MV-4-11 (cell line): ENCODE results near the gene OR10P1.
A peak's percentile ranks its signal among the peaks of the same experiment; 100 is the strongest.
"Not testable (repeated sequence)": the region's sequence is repeated elsewhere in the genome, so short reads cannot be mapped to it uniquely, and the experiment has no call there.

Experiments
- DNase-seq: peaks from one replicate; lab custom pipeline; 2025; lab: John Stamatoyannopoulos, UW

Gene OR10P1, protein sequence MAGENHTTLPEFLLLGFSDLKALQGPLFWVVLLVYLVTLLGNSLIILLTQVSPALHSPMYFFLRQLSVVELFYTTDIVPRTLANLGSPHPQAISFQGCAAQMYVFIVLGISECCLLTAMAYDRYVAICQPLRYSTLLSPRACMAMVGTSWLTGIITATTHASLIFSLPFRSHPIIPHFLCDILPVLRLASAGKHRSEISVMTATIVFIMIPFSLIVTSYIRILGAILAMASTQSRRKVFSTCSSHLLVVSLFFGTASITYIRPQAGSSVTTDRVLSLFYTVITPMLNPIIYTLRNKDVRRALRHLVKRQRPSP

GRCh38 chr12:55636853-55637252 is at the start of gene OR10P1:
TSS of gene OR10P1 (plus strand) at chr12:55636892. CDS start at chr12:55636892, 0 bp downstream.
- no peak for DNase-seq

DNA sequence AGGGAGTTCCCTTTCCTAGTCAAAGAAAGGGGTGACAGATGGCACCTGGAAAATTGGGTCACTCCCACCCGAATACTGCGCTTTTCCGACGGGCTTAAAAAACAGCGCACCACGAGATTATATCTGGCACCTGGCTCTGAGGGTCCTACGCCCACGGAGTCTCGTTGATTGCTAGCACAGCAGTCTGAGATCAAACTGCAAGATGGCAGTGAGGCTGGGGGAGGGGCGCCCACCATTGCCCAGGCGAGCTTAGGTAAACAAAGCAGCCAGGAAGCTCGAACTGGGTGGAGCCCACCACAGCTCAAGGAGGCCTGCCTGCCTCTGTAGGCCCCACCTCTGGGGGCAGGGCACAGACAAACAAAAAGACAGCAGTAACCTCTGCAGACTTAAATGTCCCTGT is 46.5 kb upstream of the OR10P1 start:
- not testable (repeated sequence) for DNase-seq

- DNase-seq = peak; percentile 50
Observed at GRCh38 chr12:55607821-55608594, 28.7 kb upstream of the OR10P1 start.

DNA sequence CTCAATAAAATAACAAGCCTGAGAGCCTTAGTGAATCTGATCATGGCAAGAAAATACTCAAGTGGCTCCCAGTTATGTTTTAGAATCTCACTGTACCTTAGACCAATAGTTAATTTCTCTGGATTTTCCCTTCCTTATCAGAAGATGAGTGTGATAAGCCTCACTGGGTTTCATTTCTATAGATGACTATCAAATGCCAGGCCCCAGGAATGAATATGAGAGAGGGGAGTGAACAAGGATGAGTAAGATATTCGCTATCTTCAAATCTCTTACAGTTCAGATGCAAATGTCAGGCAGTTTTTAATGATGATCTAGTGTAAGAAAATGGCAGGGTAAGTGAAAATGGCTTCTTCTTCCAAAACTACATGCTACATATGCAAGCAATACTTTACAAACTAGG is 26.1 kb upstream of the OR10P1 start:
- DNase-seq = no peak

- DNase-seq = no peak
Observed at GRCh38 chr12:55612646-55613045, 24.0 kb upstream of the OR10P1 start.

DNA sequence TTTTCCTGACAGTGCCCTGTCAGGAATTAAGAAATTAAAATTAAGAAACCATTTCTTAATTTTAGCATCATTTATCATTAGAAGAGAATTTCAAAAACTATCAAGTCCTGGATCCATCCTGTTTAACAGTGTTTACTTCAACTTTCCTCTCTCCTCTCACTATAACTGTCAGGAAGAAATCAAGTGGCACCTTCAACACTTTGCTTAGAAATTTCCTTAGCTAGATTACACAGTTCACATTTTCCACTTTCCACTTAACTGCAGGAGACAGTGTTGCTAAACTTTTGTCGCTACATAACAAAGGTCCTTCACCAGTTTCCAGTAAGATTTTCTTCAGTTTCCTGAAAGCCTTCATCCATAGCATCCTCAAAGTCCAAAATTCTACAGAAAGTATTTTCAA is 21.9 kb upstream of the OR10P1 start:
- DNase-seq = no peak

GRCh38 chr12:55619354-55620138 is 17.1 kb upstream of the OR10P1 start:
- DNase-seq = peak; percentile 93

DNA sequence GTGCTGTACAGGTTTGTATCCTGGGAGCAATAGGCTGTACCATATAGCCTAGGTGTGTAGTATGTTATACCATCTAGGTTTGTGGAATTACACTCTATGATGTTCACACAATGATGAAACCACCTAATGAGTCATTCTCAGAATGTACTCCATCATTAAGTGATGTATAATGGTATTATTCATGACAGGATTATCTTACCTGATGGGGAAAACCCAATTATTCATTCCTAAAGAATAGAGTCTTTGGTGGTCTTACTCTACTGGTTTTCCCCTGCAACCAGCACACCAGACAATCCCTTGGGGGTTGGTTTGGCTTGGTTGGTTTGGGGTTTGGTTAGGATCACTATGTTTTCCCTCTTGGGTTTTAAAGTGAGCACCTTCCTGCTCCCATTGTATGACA is 12.6 kb upstream of the OR10P1 start:
- no peak for DNase-seq

DNA sequence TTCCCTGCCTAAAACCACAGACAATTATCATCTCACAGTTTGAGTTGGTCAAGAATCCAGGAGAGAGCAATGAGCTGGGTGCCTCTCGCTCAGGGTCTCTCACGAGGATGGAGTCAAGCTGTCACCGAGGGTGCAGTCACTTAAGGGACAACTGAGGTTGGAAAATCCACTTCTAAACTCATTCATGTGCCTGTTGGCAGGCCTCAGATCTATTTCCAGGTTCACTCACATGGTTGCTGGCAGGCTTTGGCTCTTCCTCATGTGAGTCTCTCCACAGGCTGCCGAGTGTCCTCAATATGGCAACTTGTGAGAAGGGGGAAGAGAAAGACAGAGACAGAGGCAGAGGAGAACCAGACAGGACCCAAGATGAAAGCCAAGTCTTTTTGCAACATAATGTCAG is 10.5 kb upstream of the OR10P1 start:
- DNase-seq = no peak

- peak; percentile 64 for DNase-seq
Observed at GRCh38 chr12:55629058-55629841, 7.4 kb upstream of the OR10P1 start.

DNA sequence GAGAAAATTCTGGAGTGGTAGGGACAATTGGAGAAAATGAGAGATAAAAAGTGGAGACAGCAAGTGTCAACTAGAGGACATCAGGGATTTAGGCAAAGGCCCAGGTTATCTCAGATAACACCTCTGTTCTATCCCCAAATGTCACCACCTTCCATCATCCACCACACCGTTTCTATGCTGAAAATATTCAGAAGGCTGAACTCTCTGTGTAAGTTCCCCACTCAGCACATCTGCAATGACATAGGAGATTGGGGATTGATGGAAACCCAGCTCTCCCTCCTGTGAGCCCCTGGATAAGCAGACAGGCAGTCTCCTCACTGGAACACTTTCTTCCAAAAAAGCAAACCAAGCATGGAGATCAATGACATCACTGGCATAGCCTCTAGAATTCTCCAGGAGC is 5.6 kb upstream of the OR10P1 start:
- DNase-seq = no peak

- peak; percentile 24 for DNase-seq
Observed at GRCh38 chr12:55631733-55632132, 5.0 kb upstream of the OR10P1 start.

GRCh38 chr12:55633151-55633550 is 3.5 kb upstream of the OR10P1 start:
- DNase-seq = no peak

- no peak for DNase-seq
Observed at GRCh38 chr12:55636116-55636655, 506 bp upstream of the OR10P1 start.

DNA sequence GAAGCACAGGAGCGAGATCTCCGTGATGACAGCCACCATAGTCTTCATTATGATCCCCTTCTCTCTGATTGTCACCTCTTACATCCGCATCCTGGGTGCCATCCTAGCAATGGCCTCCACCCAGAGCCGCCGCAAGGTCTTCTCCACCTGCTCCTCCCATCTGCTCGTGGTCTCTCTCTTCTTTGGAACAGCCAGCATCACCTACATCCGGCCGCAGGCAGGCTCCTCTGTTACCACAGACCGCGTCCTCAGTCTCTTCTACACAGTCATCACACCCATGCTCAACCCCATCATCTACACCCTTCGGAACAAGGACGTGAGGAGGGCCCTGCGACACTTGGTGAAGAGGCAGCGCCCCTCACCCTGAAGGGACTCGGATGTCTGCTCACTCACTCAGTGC is 775 bp downstream of the OR10P1 start:
- no peak for DNase-seq

GRCh38 chr12:55641595-55641994 is 4.9 kb downstream of the OR10P1 start:
- DNase-seq = no peak

DNA sequence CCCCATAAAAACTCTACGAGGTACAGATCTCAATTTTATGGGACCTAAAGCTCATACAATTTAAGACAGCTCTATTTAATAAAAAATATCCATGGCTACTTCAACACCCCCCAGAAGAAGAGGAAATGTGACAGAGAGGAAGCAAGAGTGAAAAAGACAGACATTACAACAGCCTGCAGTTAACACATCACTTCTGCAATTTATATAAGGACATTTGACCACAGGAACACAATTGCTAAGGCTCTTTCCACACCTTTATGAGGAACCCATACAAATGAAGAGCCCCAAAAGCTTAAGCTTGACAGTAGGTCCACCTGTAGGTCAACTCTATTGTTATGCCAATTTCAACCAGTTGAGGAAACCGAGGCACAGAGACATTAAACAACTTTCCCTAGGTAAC is 5.6 kb downstream of the OR10P1 start:
- peak; percentile 96 for DNase-seq

DNA sequence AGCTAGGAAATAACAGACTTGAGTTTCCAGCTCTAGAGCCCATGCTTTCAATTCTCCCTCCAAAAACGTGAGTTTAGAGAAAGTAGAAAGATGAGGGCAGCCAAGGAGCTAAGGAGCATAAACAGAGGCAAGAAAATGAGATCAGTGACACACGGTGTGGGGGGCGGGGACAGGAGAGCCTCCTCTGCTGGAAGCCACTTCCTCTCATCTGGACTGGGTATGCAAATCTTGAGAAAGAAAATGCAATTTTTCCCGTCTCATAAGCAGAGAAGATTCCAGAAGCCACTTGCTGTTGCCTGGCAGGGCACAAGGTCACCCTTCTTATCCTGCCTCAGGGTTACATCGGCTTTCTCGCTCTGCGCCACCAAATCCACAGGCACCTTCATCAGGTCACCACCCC is 6.0 kb downstream of the OR10P1 start:
- DNase-seq = peak; percentile 77

DNA sequence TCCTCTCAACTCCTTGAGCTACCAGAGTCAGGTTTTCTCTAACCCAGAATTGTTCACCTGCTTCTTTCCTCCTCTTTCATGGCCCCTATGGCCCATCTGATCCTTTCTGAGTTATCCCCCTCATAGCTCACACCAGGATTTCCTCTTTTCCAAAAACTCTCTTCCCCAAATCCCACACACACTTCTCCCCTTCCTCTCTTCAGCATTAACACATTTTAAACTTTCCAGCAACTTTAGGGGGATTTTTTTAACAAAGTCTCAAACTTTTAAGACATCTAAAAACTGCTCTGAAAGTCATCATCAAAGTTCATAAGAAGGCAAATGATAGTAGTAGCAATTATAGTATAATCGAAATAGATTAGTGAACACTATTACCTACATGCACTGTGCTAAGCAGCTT is 7.9 kb downstream of the OR10P1 start:
- no peak for DNase-seq

GRCh38 chr12:55647027-55647426 is 10.3 kb downstream of the OR10P1 start:
- no peak for DNase-seq

DNA sequence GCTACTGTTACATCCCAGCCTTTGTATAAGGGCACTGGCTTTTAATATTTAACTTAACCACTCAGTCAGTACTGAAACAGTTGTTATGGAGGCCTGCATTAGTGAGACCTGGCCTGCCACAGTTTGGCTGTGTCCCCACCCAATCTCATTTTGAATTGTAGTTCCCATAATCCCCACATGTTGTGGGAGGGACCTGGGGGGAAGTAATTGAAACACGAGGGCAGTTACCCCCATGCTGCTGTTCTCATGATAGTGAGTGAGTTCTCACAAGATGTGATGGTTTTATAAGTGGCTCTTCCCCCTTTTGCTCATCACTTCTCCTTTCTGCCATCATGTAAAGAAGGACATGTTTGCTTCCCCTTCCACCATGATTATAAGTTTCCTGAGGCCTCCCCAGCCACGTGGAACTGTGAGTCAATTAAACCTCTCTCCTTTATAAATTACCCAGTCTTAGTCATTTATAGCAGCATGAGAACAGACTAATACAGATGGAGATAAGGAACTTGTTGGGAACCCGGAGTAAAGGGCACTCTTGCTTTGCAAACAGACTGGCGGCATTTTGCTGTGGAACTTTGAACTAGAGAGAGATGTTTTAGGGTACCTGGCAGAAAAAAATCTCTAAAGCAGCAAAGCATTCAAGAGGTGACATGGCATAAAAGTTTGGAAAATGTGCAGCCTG is 14.1 kb downstream of the OR10P1 start:
- DNase-seq = peak; percentile 95
